GM19035 (cell line): Measurements from ENCODE around the gene STARD13.
A peak's percentile ranks its signal among the peaks of the same experiment; 100 is the strongest.

Source experiments
- ATAC-seq: cut with Tn5 transposase; IDR thresholded peaks from one replicate; pipeline ENCODE4 v1.9.1; 2021; ENCODE audit not compliant: unreplicated experiment

The STARD13 gene

DNA sequence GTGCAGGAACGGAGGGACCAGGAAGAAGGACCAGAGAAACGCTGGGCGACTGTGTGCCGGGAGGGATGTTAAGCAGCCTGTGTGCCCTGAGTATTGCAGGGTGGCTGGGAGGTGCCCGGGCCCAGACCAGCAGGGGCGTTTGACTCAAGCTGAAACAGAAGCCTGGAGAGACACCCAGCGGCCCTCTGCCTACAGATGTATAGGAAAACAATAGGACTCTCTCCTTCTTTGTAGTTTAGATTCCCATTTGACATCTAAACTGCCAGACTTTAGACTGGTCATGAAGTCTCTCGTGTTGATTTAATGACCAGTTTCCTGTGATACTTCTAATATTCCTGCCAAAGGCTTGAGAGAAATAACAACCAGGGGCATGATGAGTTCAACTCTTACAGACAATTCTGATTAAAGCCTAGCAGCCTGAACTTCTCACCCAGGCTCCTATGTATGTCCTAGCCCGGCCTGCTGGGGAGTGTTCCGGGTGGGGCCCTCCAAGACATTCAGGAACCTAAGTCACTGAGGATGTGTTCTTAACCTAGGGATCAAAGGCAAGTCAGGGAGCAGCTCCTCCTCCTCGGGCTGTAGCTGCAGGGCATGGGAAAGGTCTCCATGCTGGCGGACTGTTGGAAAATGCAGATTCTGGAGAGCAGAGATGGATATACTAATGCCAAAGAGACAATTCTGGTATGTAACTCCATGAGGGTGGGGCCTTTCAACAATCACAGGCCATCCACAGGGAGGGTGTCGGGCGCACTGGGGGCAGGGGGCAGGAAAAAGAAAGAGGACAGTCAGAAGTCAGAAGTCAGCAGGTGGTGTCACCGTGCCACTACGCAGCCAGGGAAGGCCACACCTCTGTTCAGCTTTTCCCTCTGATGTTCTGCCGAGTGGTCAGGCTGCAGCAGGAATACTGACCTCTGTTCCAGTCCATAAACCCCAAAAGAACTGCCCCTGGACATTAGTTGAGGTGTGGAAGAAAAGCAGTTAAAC, 131.8 kb downstream of the STARD13 start:
- no peak for ATAC-seq

DNA sequence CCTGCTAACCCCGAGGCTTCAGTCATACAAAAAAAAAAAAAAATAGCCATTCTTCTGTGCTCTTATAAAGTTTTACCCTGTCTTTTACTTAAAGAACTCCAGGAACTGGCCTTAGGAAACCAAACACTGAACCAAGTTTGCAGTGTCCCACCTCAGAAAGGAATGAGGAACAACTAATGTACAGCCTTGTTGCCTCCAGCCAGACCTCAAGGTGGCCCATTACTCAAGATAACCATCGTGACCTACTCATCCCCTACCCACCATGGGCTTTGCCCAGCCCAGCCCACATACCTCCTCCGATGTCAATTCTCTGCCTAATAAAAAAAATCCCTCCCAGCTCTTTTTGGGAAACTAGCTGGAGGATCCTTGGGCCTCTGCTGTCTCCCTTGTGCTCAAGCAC, 133.2 kb downstream of the STARD13 start:
- ATAC-seq = no peak

DNA sequence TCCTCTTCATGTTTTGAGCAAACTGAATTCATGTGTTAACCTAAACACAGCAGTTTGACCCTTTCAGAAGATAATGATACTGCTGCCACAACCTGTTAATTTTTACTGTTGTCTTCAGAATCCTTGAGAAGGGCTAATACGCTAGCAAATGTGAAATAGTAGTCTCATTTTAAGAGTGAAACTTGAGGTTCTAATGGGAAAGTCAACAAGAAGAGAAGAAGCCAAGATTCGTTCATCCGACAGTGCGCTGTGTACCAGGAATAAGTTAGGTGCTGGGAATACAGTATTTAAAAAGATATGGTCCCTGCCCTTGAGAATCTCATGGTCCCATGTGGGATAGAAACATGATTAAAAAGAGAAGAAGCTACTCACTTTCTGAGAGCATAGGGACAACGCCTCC, 134.9 kb downstream of the STARD13 start:
- no peak for ATAC-seq

DNA sequence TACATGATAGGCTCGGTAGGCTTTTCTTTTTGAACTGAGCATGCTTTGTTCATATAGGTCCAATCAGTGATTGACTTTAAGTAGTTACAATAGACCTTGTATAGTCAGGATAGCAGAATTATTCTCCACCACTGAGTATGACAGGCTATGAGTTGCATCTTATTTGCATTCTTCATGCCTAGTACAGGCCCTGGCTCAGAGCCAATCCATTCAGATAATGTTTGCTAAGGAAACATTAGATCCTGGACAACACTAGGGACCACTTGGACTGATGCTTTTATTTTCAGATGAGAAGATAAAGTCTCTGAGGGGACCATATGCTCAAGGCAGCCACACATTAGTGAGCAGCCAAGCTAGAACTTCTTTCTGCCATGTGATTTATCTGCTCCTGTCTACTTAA, 135.4 kb downstream of the STARD13 start:
- no peak for ATAC-seq

DNA sequence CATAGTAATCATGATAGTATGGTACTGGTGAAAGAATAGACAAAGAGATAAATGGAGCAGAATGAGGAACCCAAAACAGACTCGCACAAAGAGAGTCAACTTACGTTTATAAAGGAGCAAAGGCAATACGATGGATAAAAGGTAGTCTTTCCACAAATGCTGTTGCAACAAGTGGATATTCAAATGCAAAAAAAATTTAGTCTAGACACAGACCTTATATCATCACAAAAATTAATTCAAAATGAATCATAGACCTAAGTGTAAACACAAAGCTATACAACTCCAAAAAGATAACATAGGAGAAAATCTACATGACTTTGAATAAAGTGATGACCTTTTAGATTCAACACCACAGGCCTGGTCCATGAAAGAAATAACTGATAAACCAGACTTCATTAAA, 137.7 kb downstream of the STARD13 start:
- no peak for ATAC-seq

DNA sequence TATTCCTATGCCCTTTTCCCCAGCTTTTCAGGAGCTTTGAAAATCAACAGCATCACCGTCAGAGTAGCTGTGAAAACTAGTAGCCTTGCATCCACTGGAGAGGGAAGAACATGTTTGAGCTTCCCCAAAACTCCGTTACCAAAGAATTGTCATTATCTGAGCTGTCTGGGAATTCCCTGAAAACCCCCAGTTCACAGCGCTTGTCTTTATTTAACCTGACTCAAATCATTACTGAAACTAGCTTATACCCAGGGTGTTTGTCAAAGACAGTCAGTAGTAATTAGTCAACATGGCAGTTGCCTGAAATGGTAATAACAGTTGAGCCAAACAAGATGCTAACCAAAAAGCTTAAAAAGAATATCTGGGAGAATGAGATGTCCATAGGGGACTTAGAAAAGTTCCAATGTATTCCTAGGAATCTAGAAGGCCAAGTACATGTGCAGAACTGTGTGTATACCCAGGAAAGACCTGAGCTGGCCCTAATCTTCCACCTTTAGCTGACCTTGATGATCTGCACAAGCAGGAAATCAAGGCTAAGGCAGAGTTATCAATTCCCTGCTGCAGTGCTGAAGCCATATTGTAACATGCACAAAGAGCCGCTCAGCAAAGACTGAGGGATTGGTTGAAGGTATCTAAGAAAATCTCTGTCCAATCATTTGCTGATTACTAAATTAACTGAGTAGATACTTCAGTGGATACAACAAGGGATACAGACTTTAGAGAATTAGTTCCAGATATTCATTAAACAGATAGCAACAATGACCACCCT, 138.5 kb downstream of the STARD13 start:
- peak; percentile 91 for ATAC-seq

DNA sequence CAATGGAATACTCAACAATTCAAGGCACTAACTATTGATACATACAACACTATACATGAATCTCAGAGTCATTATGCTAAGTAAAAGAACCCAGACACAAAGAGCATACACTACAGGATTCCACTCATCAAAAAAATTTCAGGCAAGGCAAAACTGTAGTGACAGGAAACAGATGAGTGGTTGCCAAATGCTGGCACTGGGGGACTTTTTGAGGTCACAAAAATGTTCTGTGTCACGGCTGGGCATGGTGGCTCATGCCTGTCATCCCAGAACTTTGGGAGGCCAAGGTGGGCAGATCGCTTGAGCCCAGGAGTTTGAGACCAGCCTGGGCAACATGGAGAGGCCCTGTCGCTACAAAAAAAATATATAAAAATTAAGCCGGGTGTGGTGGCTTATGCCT, 139.9 kb downstream of the STARD13 start:
- no peak for ATAC-seq

DNA sequence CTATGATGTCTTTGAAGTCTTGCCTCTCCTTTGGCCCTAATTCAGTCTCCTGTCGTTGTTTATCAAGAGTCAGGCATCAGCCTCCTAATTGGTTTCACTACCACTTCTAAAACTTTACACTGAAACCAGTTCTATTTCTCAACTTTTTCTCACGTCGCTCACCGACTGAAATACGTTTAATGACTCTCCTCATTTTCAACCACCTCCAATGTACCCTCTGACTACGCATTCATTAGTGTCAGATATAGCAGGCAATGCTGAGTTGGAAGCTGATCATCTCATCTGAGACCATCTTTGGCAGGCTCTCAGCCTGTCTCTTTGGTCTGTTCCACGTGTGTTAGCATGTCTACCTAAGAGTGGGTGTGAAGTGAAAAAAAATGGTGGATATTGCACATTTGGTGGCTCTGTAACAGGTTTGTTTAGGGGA, 141.2 kb downstream of the STARD13 start:
- no peak for ATAC-seq

DNA sequence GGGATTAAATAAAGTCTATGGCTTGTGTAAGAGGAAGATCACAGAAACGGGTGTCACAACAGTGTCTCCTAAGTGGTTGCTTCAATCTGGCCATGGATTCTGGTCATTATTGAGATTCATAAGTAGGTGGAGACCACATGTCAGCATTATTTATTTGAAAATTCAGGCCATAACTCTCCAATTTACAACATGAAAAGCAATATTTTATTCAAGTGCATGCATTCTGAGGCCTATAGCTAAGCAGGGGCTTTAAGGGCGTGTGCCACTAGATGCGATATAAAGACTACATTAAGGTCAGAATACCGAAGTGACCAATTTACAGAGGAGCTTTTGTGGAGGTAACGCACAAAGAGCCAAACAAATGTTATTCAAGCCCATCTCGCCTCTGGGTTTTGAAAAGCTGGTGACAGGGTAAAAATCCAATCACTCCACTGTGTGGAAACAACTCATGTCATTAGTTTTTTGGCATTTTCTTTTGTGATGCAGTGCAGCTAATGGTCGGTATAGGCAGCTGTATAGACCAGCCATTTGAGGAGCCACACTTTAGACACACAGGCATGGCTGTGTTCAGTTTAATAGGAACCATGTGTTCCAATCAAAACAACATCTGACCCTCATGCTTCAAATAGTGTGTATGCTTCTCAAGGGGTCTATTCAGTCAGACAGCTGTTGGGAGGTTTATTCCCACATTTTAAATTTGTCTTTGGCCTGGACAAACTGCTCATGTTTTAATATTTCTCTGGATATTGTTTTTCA, 145.6 kb downstream of the STARD13 start:
- ATAC-seq = no peak

DNA sequence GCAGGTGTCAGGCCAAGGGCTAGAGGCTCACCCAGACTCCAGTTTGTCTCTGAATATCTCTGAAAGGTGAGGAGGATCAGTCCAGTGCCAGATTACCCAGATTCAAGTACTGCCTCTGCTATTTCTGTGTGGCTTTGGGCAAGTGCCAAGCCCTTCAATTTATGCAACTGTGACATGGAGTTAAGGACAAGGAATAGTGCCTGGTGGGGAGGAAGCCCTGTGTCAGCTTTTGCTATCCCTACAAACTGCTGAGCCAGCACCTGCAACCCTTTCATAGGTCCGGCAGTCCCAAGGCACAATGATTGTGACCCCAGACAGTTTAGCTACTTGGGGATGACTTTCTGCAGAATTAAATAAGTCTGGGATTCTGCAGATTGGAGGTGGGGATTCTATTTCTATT, 146.4 kb downstream of the STARD13 start:
- ATAC-seq = no peak

DNA sequence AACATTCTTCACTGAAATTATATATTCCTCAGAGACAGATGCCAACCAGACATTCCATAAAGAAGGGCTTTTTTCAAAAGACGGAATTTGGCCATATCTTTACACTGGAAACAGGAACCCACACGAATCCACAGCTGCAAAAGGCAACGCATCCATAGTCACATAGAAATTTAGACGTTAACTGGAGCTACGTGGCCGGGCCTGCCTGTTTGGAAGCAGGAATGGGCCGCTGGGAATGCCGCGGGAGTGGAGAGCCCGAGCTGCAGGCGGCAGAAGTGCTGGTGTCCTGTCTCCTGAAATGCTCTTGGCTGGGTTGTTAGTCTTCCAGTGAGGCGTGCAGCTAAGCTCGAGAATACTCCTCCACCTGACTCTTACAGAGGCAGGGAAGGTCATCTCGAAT, 147.1 kb downstream of the STARD13 start:
- no peak for ATAC-seq

DNA sequence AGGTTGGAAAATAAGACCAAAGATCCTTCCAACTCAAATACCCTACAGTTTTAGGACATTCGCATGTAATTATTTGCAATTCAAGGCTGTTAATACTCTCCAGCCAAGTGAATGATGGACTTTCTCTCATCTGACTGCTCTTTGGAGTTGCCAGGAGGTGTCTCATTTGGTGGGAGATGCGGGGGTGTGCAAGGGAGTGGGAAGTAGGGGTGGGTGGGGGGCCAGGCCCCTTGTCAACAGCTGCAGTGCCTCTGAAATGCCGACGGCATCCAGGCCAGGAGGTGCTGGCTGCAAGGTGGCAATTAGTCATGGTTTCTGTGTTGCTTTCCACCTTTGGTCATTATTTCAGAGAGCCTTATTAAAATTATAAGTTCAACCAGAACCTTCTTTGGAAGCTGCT, 147.8 kb downstream of the STARD13 start:
- ATAC-seq = no peak

DNA sequence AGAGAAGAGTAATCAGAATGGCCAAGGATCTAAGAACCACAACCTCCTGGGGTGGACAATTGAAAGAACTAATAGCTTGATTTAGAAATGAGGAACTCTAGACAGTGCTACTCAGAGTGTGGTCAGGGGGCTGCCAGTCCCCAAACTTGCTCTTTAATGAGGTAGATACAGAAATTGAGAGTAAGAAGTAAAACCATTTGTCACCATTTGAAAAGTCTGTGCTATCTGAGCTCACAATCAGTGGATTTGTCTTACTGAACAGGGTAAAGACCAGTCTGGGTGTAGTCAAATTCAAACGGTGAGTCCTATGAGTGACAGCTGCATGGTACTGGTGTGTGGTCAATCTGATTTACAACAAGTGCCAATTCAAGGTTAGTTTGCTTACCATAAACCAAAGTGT, 150.5 kb downstream of the STARD13 start:
- ATAC-seq = no peak

DNA sequence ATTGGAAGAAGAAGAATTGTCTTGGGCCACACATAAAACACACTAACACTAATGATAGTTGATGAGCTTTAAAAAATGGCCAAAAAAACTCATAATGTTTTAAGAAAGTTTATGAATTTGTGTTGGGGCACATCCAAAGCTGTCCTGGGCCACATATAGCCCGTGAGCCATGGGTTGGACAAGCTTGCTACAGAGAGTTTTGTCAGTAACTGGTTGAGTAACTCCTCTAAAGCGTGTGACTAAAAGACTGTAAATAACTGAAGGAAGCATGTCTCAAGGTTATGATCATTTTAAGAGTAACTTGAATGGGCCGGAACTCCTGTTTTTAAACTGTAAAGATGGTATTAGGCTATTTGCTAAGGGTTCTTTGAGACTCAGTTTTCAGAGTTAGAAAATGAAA, 151.3 kb downstream of the STARD13 start:
- no peak for ATAC-seq

DNA sequence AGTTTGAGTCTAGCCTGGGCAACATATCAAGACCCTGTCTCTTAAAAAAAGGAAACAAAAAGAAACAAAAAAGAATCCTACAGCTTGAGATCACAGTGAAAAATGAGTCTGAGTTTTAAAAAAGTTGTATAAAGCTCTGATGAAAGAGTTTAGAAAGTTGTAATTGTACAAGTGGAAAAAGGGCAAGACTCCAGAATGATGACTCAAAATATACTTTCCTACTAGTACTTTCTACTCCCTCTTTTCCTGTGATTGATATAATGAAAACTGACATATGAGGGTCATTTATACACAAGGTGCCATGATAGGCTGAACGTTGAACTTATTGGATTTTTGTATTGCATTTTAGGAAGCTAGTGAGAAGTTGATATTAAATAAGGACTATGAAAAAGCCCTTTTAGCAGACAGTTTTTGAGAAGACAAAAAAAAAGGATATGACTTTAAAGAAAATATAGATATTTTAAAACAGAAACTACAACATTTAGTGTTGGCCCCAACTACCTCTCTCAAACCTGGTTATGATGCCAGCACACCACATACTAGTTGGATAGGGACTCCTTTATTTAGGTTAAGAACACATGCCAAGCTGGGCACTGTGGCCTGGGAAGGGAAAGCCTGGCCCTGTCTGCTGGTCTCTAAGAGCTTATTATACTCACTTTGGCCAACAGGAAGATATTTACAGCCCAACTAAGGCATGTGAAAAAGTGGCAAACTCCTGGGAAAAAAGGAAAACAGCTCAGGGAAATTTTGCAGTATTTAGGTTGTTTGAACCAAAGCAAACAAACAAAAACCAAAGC, 152.7 kb downstream of the STARD13 start:
- ATAC-seq = no peak

DNA sequence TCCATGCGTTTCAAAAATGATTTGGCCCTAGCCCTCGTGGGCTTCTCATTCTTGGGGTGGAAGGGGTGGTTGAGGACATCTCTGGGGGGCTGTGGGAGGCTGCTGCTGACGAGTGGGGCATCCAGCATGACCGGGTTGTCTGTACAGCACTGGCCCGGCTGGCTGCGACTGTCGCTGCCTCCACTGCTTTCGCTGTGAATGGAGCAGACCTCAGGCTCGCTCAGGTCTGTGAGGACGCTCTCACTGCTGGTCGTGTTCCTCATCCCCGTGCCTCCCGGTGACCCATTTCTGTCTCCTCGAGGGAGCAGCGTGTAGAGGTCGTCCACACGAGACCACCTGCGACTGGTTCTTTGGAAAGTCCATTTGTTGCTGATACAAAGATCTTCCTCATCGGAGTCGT, 155.7 kb downstream of the STARD13 start:
- no peak for ATAC-seq

DNA sequence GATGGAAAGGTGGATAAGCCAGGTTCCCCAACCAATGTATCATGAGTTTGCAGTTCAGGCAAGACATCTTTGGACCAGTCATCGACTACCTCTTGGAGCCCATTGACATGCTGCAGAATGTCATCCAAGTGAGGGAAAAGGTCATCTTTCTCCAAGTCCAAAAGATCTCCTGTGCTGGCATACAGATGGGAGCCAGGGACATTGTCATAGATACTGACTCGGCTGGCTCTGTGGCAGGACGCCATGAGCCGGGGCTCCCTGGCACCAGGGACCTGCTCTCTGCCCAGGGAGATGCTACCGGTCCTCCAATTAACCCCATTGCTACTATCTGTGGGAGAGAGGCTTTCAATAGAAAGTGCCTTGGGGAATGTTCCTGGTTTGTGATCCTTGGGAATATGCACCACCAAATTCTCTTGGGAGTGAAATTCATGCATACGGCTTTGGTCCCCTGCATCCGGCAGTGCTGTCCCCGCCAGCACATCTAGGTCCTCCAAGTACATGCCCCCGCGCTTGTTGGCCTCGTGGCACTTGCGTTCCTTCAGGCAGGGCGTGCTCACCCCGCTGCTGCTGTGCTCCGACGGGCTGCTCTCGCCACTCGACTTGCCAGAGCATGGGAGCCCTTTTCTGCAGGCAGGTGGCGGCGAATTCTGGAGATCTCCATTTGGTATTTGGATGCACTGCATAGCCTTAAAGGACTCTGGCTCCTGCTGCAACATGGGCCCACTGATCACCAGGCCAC, 156.3 kb downstream of the STARD13 start:
- no peak for ATAC-seq

DNA sequence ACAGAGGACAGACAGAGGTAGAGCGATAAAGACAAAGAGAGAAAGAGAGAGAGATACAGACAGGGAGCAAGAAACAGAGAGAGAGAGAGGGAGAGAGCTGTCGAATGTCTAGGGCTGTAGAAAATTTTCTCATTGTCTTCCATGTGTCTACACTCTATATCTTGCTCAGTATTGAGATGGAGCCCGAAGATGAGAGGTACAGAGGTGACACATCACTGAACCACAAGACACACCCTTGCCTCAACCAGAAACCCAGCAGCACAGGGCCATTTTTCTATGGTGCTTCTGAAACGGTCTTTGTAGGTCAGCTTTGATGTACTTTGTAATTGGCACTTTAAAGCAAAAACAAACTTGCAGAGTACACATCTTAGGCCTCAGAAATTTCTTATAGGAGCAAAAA, 157.4 kb downstream of the STARD13 start:
- no peak for ATAC-seq

DNA sequence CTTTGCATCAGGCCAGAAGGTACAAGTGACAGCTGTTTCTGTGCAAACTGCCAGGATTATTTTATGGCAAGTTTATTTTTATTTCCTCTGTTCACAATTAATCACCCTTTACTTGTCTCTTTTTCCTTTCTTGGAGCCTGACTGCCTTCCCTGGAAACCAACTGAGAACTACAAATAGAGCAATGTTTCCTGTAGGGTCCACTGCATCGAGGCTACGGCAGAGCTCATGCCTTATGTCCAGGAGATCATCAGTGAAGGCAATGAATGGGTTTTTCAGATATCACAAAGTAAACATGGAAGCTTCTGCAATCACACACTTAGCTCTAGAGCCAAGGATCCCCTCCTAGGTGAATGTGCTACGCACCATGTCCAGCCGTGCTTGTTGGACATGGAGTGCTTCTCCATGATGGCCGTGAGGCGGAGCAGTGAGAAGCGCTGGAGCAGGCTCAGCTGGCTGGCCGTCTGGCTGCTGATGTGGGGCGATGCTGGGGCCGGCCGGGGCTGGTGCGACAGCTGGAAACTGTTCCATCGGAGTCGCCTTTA, 158.5 kb downstream of the STARD13 start:
- no peak for ATAC-seq
